Right renal cortex interstitium (tissue), 3 donors: Measurements from ENCODE around the gene CDK13. TPM values are rescaled to one million over a fixed set of nuclear protein-coding genes. Genes with fewer than 3 reads are reported as not detected.

Experiments used
- DNase-seq, 3 donors: peaks; one replicate each; pipeline ENCODE4 v3.0.0-alpha.2; 2013; ENCODE audit warnings: low read depth in 3 of 3, low spot score in 2 of 3
- polyA plus RNA-seq, 3 donors: library from polyadenylated mRNA; unstranded; fragments of 120-200 nt; gene quantifications; one replicate each; pipeline ENCODE4 v1.2.1, GENCODE V29; 2013; ENCODE audit not compliant: insufficient read length in 3 of 3

The CDK13 gene
- polyA plus RNA-seq, 3 donors = 60.7 to 72.6 (median 66.1) TPM

- peak; percentile 96 to 99 (median 99) for DNase-seq
Observed at GRCh38 chr7:39948956-39949928, 814 bp upstream of the CDK13 start.

- no peak for DNase-seq
Observed at GRCh38 chr7:39950473-39951225, 593 bp downstream of the CDK13 start.

- DNase-seq = no peak
Observed at GRCh38 chr7:39951226-39952194, 1.5 kb downstream of the CDK13 start.

- DNase-seq = no peak
Observed at GRCh38 chr7:39952374-39952773, 2.3 kb downstream of the CDK13 start.

- no peak for DNase-seq
Observed at GRCh38 chr7:39952803-39953202, 2.7 kb downstream of the CDK13 start.

- DNase-seq = no peak
Observed at GRCh38 chr7:39954694-39955093, 4.6 kb downstream of the CDK13 start.

GRCh38 chr7:39958038-39958437 is 8.0 kb downstream of the CDK13 start:
- DNase-seq = no peak

- no peak for DNase-seq
Observed at GRCh38 chr7:39967406-39968161, 17.5 kb downstream of the CDK13 start.

- no peak for DNase-seq
Observed at GRCh38 chr7:39969431-39969830, 19.4 kb downstream of the CDK13 start.

GRCh38 chr7:39971924-39972323 is 21.9 kb downstream of the CDK13 start:
- DNase-seq = no peak

GRCh38 chr7:39973801-39974200 is 23.7 kb downstream of the CDK13 start:
- no peak for DNase-seq

GRCh38 chr7:39978230-39978934 is 28.3 kb downstream of the CDK13 start:
- no peak for DNase-seq

GRCh38 chr7:39979406-39980073 is 29.5 kb downstream of the CDK13 start:
- no peak for DNase-seq

GRCh38 chr7:39985398-39985918 is 35.4 kb downstream of the CDK13 start:
- DNase-seq = no peak

- DNase-seq = no peak
Observed at GRCh38 chr7:39987641-39988347, 37.7 kb downstream of the CDK13 start.

- DNase-seq = no peak
Observed at GRCh38 chr7:40000734-40001315, 50.8 kb downstream of the CDK13 start.

GRCh38 chr7:40001649-40002048 is 51.6 kb downstream of the CDK13 start:
- no peak for DNase-seq
